IMR-90 (cell line): ENCODE data around the gene CHAT. TPM values are rescaled to one million over a fixed set of nuclear protein-coding genes. Genes with fewer than 3 reads are reported as not detected.

Experiments used
- ATAC-seq: fragments of 200-7000 bp; cut with Tn5 transposase; 2 replicates; pipeline ENCODE4 v1.9.1; 2020; ENCODE audit warnings: low read depth, mild to moderate bottlenecking, moderate library complexity
- BruUV-seq: library from RNA; stranded (reverse); fragments of 400-500 nt; replicated peaks from 2 replicates; lab custom pipeline; 2021; lab: Mats Ljungman, UMichigan
- CTCF ChIA-PET: fragments of 300-600 bp; formaldehyde crosslinking; extraction: SDS; loops from one replicate; lab custom pipeline; 2021; ENCODE audit warnings: antibody characterized with exemption; lab: Yijun Ruan, JAX
- POLR2A ChIA-PET: fragments of 300-600 bp; sonication (Branson Sonifier 250); formaldehyde crosslinking; loops from one replicate; lab custom pipeline; 2022; ENCODE audit warnings: antibody characterized with exemption; ENCODE audit not compliant: unreplicated experiment; lab: Charles Lee
- DNase-seq: peaks from one replicate; pipeline ENCODE4 v3.0.0; 2013
- H2AFZ ChIP-seq: replicated peaks from 2 replicates; pipeline ENCODE3; 2013; ENCODE audit warnings: low read length, mild to moderate bottlenecking; ENCODE audit not compliant: poor library complexity
- H2AK5ac ChIP-seq: 2 replicates; pipeline ENCODE4 v1.6.1; 2013; ENCODE audit warnings: low read depth, low read length, inconsistent platforms
- H2AK9ac ChIP-seq: replicated peaks from 2 replicates; pipeline ENCODE3; 2013; ENCODE audit warnings: mild to moderate bottlenecking, low read depth, low read length, moderate library complexity; ENCODE audit not compliant: poor library complexity
- H2BK120ac ChIP-seq: 2 replicates; pipeline ENCODE4 v1.6.1; 2013; ENCODE audit warnings: low read depth, low read length, inconsistent platforms
- H2BK15ac ChIP-seq: 3 replicates; pipeline ENCODE4 v1.6.1; 2013; ENCODE audit warnings: low read depth, low read length, inconsistent platforms
- H2BK20ac ChIP-seq: 2 replicates; pipeline ENCODE4 v1.6.1; 2013; ENCODE audit warnings: low read depth, mild to moderate bottlenecking, inconsistent platforms, low read length, moderate library complexity
- H2BK5ac ChIP-seq: 2 replicates; pipeline ENCODE4 v1.6.1; 2013; ENCODE audit warnings: mild to moderate bottlenecking, low read depth, low read length, inconsistent platforms; ENCODE audit not compliant: poor library complexity, severe bottlenecking
- H3K14ac ChIP-seq: replicated peaks from 2 replicates; pipeline ENCODE4 v1.6.1; 2013; ENCODE audit warnings: low read depth, low read length, inconsistent platforms
- H3K18ac ChIP-seq: 2 replicates; pipeline ENCODE4 v1.6.1; 2013; ENCODE audit warnings: low read depth, low read length, control low read depth
- H3K23ac ChIP-seq: 2 replicates; pipeline ENCODE4 v1.6.1; 2013; ENCODE audit warnings: low read depth, low read length, inconsistent platforms
- H3K27ac ChIP-seq: 2 replicates; pipeline ENCODE4 v1.5.1; 2013; ENCODE audit warnings: mild to moderate bottlenecking, control low read depth, low read length; ENCODE audit not compliant: insufficient read depth
- H3K27me3 ChIP-seq: 2 replicates; pipeline ENCODE4 v1.6.1; 2013; ENCODE audit warnings: low read length; ENCODE audit not compliant: control insufficient read depth, insufficient read depth
- H3K36me3 ChIP-seq: 2 replicates; pipeline ENCODE4 v1.6.1; 2013; ENCODE audit warnings: low read length, mixed read lengths; ENCODE audit not compliant: control insufficient read depth, insufficient read depth
- H3K4ac ChIP-seq: 2 replicates; pipeline ENCODE4 v1.6.1; 2013; ENCODE audit warnings: low read depth, low read length, inconsistent platforms
- H3K4me1 ChIP-seq: 2 replicates; pipeline ENCODE4 v1.6.1; 2013; ENCODE audit warnings: low read length, mixed read lengths; ENCODE audit not compliant: control insufficient read depth, insufficient read depth
- H3K4me2 ChIP-seq: 2 replicates; pipeline ENCODE4 v1.6.1; 2013; ENCODE audit warnings: low read depth, mild to moderate bottlenecking, control low read depth, low read length, moderate library complexity
- H3K4me3 ChIP-seq: 2 replicates; pipeline ENCODE4 v1.5.1; 2013; ENCODE audit warnings: low read depth, mild to moderate bottlenecking, control low read depth, low read length, moderate library complexity; ENCODE audit not compliant: insufficient read depth
- H3K56ac ChIP-seq: 2 replicates; pipeline ENCODE4 v1.6.1; 2013; ENCODE audit warnings: low read length, inconsistent platforms; ENCODE audit not compliant: insufficient read depth; ENCODE audit errors: extremely low read depth
- H3K79me1 ChIP-seq, 2 experiments: 2 replicates each; pipeline ENCODE4 v1.6.1; 2013; ENCODE audit warnings: low read length in 2 of 2, inconsistent platforms in 1 of 2, low read depth in 1 of 2
- H3K9ac ChIP-seq: 2 replicates; pipeline ENCODE4 v1.6.1; 2013; ENCODE audit warnings: low read depth, low read length, control low read depth
- H3K9me1 ChIP-seq: 2 replicates; pipeline ENCODE4 v1.6.1; 2013; ENCODE audit warnings: low read length, inconsistent platforms; ENCODE audit not compliant: insufficient read depth
- H3K9me3 ChIP-seq: 2 replicates; pipeline ENCODE4 v1.6.1; 2013; ENCODE audit warnings: low read length; ENCODE audit not compliant: control insufficient read depth, insufficient read depth
- H4K20me1 ChIP-seq: 2 replicates; pipeline ENCODE4 v1.6.1; 2013; ENCODE audit warnings: low read length, inconsistent platforms; ENCODE audit not compliant: insufficient read depth
- H4K5ac ChIP-seq: 2 replicates; pipeline ENCODE4 v1.6.1; 2013; ENCODE audit warnings: mild to moderate bottlenecking, low read depth, low read length, control low read depth
- H4K8ac ChIP-seq, 2 experiments: 2 replicates each; pipeline ENCODE4 v1.6.1; 2013; ENCODE audit warnings: low read depth in 2 of 2, low read length in 2 of 2, control low read depth in 1 of 2, inconsistent platforms in 1 of 2
- H4K91ac ChIP-seq: 2 replicates; pipeline ENCODE4 v1.6.1; 2013; ENCODE audit warnings: low read depth, low read length, inconsistent platforms; ENCODE audit not compliant: insufficient read depth
- CEBPB ChIP-seq: IDR thresholded peaks from 2 replicates; pipeline ENCODE4 v1.6.1; 2012; ENCODE audit warnings: low read depth, low read length, improper control_type of control experiment
- CTCF ChIP-seq: conservative IDR thresholded peaks from 2 replicates; pipeline ENCODE4 v1.5.1; 2012; ENCODE audit warnings: mild to moderate bottlenecking, low read depth, low read length, improper control_type of control experiment
- ELK1 ChIP-seq: fragments of 150-350 bp; IDR thresholded peaks from 2 replicates; pipeline ENCODE4 v1.6.1; 2016; ENCODE audit warnings: low read depth, mild to moderate bottlenecking, low read length, moderate library complexity, borderline replicate concordance
- MXI1 ChIP-seq: IDR thresholded peaks from 2 replicates; pipeline ENCODE4 v1.6.1; 2012; ENCODE audit warnings: low read depth, mild to moderate bottlenecking, low read length, moderate library complexity, borderline replicate concordance
- POLR2A ChIP-seq: IDR thresholded peaks from 2 replicates; pipeline ENCODE4 v1.6.1; 2012; ENCODE audit warnings: mild to moderate bottlenecking, low read depth, low read length
- RFX5 ChIP-seq: IDR thresholded peaks from 2 replicates; pipeline ENCODE4 v1.8.0; 2012; ENCODE audit warnings: low read depth, mild to moderate bottlenecking, low read length, moderate library complexity
- SMC3 ChIP-seq: fragments of 150-350 bp; IDR thresholded peaks from 2 replicates; pipeline ENCODE4 v1.6.1; 2016; ENCODE audit warnings: low read depth, mild to moderate bottlenecking, antibody characterized with exemption, low read length, moderate library complexity
- USF2 ChIP-seq: fragments of 150-350 bp; IDR thresholded peaks from 2 replicates; pipeline ENCODE4 v1.6.1; 2017; ENCODE audit warnings: mild to moderate bottlenecking, antibody characterized with exemption, low read length, low read depth
- WGBS, 2 experiments: methylation state at CpG; one replicate each; pipeline versions ENCODE4 v1.1.5 to v1.1.7; 2013; ENCODE audit warnings: missing lambda C conversion rate in 2 of 2; ENCODE audit not compliant: insufficient read length in 1 of 2; ENCODE audit errors: extremely low coverage in 2 of 2; 5-methylcytosine and 5-hydroxymethylcytosine counted together
- dilution Hi-C: fragments of 300-500 bp; cut with HindIII; formaldehyde crosslinking; loops from one replicate; pipeline ENCODE4 v1.14.3; 2018; ENCODE audit warnings: low sequenced_read_pairs; ENCODE audit not compliant: unreplicated experiment
- in situ Hi-C: fragments of 300-500 bp; cut with MboI; formaldehyde crosslinking; loops from 3 replicates; pipeline ENCODE4 v1.14.3; 2019; ENCODE audit warnings: low sequenced_read_pairs, inconsistent platforms, mixed read lengths
- intact Hi-C: fragments of 100-400 bp; cut with micrococcal nuclease; formaldehyde crosslinking; loops from 2 replicates; pipeline ENCODE4 v1.10.0; 2022
- polyA plus RNA-seq, 3 experiments: library from polyadenylated mRNA; depleted of rRNA; stranded (reverse); fragments of >200 nt; gene quantifications; 2 replicates each; pipeline ENCODE4 v1.2.3, GENCODE V29; 2012; ENCODE audit warnings: low replicate concordance in 1 of 3
- total RNA-seq: library from RNA; depleted of rRNA; stranded (reverse); fragments of >200 nt; gene quantifications from 2 replicates; pipeline ENCODE4 v1.2.3, GENCODE V29; 2012

Gene CHAT
- total and polyA plus RNA-seq, 2 of the 4 experiments (the other 2 are of a cell fraction) = not detected

GRCh38 chr10:49608166-49609005, 5.5 kb upstream of the CHAT start:
- H3K56ac ChIP-seq = no peak overlapping the region
- H2AFZ ChIP-seq = no peak overlapping the region
- ATAC-seq = no peak
- H2AK9ac ChIP-seq = no peak overlapping the region
- H3K79me1 ChIP-seq = no peaks in the 10 kb centered on the region
- H3K9me3 ChIP-seq = peaks cover 12% of the 10 kb centered on the region; the same call in 1 of the 2 replicates
- BruUV-seq = no TSS peak
- H3K36me3 ChIP-seq = no peaks in the 10 kb centered on the region
- no peak for DNase-seq
- dilution Hi-C loops (no loop called here), in situ Hi-C loops (no loop called here), intact Hi-C loops (loop anchor here (5.0 kb wide), 1 partner anchor 154 kb away; the partner anchor contains the start of gene OGDHL)
- H2AK5ac ChIP-seq = no peak overlapping the region
- POLR2A ChIA-PET = no interaction called here
- H3K9ac ChIP-seq = no peak overlapping the region
- H3K4me2 ChIP-seq = no peak overlapping the region
- H3K14ac ChIP-seq = no peak overlapping the region
- no peak overlapping the region for H4K5ac ChIP-seq
- H2BK20ac ChIP-seq = no peak overlapping the region
- H3K9me1 ChIP-seq = no peaks in the 10 kb centered on the region
- WGBS, 2 experiments = no CpG with 5 or more reads among the region's 14 CpGs
- no peak overlapping the region for H3K4ac ChIP-seq
- no peak overlapping the region for H3K4me3 ChIP-seq
- no peaks in the 10 kb centered on the region for H4K20me1 ChIP-seq
- no peak overlapping the region for H2BK120ac ChIP-seq
- H4K8ac ChIP-seq = no peak overlapping the region
- no peak overlapping the region for H2BK15ac ChIP-seq
- CTCF ChIA-PET = no interaction called here
- peaks cover 57% of the 10 kb centered on the region for H3K27me3 ChIP-seq
- H4K91ac ChIP-seq = no peak overlapping the region
- TF ChIP-seq POLR2A (no peak), CTCF (no peak), MXI1 (no peak), CEBPB (no peak), SMC3 (no peak), ELK1 (no peak), RFX5 (no peak), USF2 (no peak)
- no peak overlapping the region for H3K27ac ChIP-seq
- H3K18ac ChIP-seq = no peak overlapping the region
- H2BK5ac ChIP-seq = no peak overlapping the region
- no peak overlapping the region for H3K23ac ChIP-seq
- no peaks in the 10 kb centered on the region for H3K4me1 ChIP-seq
